ENCODE data around the gene PAFAH2.

Gene PAFAH2

DNA sequence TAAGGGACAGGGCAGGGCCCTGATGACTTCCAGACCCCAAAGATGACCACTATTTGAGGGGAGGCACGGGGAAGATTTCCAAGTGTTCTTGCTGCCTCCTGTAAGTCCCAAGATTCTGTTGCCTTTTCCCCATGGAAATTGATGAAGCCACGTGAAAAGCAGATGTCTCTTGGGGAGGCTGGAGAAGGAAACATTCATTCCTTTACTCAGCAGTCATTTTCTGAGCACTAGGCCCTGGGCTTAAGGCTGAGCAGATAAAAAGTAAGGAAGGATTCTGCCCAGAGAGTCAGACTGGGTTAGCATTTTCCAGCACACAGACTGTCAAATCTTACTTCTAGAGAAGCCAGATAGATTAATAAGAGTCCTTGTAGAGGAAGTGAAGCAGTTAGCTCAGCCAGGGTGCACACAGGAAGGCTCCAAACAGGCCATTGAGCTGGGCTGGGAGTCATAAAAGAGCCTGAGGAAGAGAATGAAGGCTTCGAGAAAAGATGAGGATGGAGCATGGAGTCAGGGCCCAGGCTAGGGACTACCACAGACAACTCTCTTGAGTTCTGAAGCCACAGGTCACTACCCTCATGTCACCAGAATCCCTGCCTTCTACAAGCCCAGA, 33.9 kb upstream of the PAFAH2 start:
- no peak for DNase-seq (ENCODE audit: low read depth in 2 of 2)

- no peak for DNase-seq (ENCODE audit: low read depth in 2 of 2)
These were observed 33.3 kb upstream of the PAFAH2 start for GRCh38 chr1:26031196-26031595.

DNA sequence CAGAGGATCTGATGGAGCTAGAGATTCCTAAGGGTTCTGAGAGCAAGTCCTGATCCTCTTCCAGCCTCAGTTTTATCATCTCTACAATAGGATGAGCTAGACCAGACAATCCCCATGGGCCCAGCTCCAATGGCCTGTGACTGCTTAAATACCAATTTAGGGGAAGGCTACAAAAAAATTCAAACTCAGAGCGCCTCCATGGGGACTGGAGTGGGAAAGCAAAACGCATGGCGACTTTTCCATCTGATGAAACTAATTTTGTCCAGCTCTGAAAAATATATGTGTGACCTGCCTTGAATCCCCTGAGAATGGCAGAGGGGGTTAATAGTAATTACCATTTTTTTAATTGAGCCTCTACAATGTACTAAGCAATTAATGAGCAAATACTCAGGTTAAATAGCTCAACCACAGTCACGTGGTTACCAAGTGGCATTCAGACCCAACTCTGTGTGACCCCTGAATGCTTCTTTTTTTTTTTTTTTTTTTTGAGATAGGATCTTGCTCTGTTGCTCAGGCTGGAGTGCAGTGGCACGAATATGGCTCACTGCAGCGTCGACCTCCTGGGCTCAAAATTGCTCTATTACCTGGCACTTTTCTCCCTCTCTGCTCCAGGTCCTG, 32.1 kb upstream of the PAFAH2 start:
- DNase-seq (ENCODE audit: low read depth in 2 of 2), result no peak

- DNase-seq (ENCODE audit: low read depth in 2 of 2), result no peak
These were observed 31.4 kb upstream of the PAFAH2 start for GRCh38 chr1:26029054-26029863.

GRCh38 chr1:26028490-26028980, 30.7 kb upstream of the PAFAH2 start:
- no peak for DNase-seq (ENCODE audit: low read depth in 2 of 2)

GRCh38 chr1:26027716-26028489, 30.0 kb upstream of the PAFAH2 start:
- DNase-seq (ENCODE audit: low read depth in 2 of 2), result no peak

- DNase-seq (ENCODE audit: low read depth in 2 of 2), result no peak
These were observed 27.7 kb upstream of the PAFAH2 start for GRCh38 chr1:26025517-26025916.

DNA sequence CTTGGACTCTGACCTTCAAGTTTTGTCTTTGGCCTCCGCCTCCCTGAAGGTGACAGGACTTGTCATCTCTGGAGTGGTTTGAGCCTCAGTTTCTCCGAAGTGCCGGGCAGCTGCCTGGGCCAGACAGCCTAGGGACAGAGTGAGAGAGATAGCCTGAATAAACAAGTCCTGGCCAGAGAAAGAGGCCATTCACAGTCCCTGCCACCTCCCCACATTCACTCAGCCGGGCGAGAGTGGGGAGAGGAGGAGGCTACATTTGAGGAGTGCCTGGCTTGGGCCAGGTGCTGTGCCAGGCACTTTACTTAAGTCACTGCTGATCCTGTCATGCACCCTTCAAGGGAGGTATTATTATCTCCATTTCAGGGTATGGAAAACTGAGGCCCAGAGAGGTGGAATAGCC, 27.2 kb upstream of the PAFAH2 start:
- no peak for DNase-seq (ENCODE audit: low read depth in 2 of 2)

DNA sequence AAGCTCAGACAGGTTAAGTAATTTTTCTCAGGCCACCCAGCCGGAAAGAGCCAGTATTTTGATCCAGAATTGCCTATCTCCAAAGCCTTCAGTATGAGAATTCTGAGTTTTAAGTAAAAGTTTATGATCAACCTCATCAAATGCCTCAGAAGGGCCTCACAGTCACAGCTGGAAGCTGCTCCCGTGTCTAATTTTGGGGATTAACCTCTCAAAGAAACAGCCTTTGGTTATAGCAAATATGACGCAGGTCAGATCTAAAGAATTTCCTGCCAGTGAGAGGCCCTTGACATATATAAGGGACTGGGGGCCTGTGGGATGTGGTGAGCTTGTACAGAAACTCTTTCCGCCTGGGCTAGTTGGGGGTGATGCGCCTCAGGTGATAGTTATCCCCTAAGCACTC, 26.0 kb upstream of the PAFAH2 start:
- DNase-seq (ENCODE audit: low read depth in 2 of 2), result no peak

DNA sequence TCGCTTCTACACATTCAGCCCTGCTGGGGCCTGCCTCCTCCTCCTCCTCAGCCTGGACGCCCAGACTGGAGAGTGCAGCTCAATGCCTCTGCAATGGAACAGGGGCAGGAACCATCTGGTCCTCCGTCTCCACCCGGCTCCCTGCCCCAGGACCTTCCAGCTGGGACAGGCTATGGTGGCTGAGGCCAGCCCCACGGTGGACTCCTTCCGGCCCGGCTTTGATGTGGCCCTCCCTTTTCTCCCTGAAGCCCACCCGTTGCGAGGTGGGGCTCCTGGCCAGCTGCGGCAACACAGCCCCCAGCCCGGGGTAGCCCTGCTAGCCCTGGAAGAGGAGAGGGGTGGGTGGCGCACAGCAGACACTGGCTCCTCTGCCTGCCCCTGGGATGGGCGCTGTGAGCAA, 25.1 kb upstream of the PAFAH2 start:
- DNase-seq (ENCODE audit: low read depth in 2 of 2), result no peak

- no peak for DNase-seq (ENCODE audit: low read depth in 2 of 2)
These were observed 24.5 kb upstream of the PAFAH2 start for GRCh38 chr1:26022404-26022779.

DNA sequence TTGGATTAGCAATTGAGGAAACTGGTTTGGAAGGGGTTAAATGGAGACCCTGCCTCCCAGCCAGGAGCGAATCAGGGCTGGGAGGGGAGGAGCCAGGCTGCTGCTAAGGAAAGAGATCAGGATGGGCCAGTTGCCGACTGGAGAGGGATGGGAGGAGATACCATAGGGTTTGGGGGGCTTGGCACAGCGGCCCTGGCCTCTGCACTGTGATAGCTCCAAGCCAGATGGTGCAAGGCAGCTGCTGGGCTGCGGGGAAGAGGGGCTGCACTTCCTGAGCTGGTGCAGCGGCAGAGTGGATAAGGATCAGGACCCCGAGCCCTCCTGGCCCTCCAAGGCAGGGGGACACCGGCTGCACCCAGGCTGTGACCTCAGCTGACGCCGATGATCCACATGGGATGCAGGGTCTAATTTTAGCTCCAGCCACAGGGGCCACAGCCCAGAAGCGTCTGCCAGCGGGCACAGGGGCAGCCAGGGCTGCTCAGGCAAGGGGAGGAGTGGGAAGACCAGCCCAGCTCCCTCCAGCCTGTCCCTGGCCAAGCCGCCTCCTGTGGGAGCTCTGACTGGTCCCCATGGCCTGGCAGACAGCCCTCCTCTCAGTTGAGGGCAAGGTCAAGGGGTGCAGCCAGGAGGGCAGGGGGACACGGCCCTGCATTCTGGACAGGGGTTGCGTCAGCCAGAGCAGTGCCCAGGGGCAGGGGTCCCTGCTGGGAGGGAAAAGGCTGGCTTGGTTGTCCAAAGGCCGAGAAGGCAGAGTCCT, 24.0 kb upstream of the PAFAH2 start, which contains the start of gene EXTL1:
EXTL1 (plus strand) TSS at position 129 of the 757 bp plus-strand sequence. CDS start 872 bp downstream, outside the sequence.
- no peak for DNase-seq (ENCODE audit: low read depth in 2 of 2)

DNA sequence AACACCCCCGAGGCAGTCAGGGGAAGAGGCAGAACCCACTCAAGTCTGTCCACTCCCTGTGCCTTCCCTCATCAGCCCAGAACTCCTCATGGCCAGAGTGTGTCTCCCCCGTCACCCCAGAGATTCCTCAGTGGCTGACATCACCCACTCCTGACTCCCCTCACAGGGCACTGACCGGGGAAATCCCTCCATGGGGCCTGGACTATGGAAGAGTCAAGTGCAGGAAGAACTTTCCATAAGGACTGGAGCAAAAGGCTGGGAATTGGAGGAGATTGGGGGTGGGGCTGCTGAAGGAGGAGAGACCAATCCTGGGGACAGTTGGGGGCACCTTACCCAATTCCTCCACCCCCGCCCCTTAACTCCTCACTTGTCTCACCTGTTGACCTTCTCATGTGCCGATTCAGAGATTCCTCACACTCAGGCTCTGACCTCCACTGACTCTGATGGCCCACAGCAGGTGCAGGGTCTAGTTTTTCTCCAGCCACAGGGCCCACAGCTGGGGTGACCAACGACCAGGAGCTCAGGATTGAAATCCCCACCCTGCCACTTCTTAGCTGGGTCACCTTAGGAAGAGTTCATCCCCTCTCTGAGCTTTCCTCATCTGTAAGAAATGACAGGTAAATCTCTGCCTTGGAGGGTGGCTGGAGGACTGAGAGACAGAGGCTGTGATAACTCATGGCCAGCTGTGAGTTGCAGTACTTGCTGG, 23.2 kb upstream of the PAFAH2 start:
- DNase-seq (ENCODE audit: low read depth in 2 of 2), result no peak

GRCh38 chr1:26020330-26020768, 22.5 kb upstream of the PAFAH2 start:
- DNase-seq (ENCODE audit: low read depth in 2 of 2), result no peak

GRCh38 chr1:26019641-26020315, 21.9 kb upstream of the PAFAH2 start:
- DNase-seq (ENCODE audit: low read depth in 2 of 2), result no peak

GRCh38 chr1:26017606-26018005, 19.7 kb upstream of the PAFAH2 start:
- DNase-seq (ENCODE audit: low read depth in 2 of 2), result no peak

GRCh38 chr1:26016953-26017545, 19.2 kb upstream of the PAFAH2 start:
- DNase-seq (ENCODE audit: low read depth in 2 of 2), result no peak

- DNase-seq (ENCODE audit: low read depth in 2 of 2), result no peak
These were observed 18.5 kb upstream of the PAFAH2 start for GRCh38 chr1:26016258-26016952.

- DNase-seq (ENCODE audit: low read depth in 2 of 2), result no peak
These were observed 17.5 kb upstream of the PAFAH2 start for GRCh38 chr1:26015358-26015757.

Measured in activated CD8-positive, alpha-beta memory T cell treated with anti-CD3 and anti-CD28 coated beads for 4 hours (primary cell).